KMS-11 (cell line): Measurements from ENCODE around the gene RAET1L.

Source experiments
- H2AFZ ChIP-seq: fragments of 200-600 bp; sonication (generic); 2 replicates; pipeline ENCODE4 v1.6.1; 2016; ENCODE audit warnings: antibody characterized with exemption, mixed run types, low read depth
- H3K27ac ChIP-seq: fragments of 200-600 bp; sonication (generic); 2 replicates; pipeline ENCODE4 v1.6.1; 2016; ENCODE audit warnings: mild to moderate bottlenecking, mixed run types
- H3K27me3 ChIP-seq: fragments of 200-600 bp; sonication (generic); 2 replicates; pipeline ENCODE4 v1.6.1; 2017; ENCODE audit warnings: mild to moderate bottlenecking, low read depth, mixed run types, moderate library complexity; ENCODE audit not compliant: insufficient read depth
- H3K36me3 ChIP-seq: fragments of 200-600 bp; sonication (generic); 2 replicates; pipeline ENCODE4 v1.6.1; 2017; ENCODE audit warnings: mild to moderate bottlenecking, mixed run types; ENCODE audit not compliant: insufficient read depth
- H3K4me1 ChIP-seq: fragments of 200-600 bp; sonication (generic); 2 replicates; pipeline ENCODE4 v1.6.1; 2016; ENCODE audit warnings: mild to moderate bottlenecking, low read depth, mixed run types; ENCODE audit not compliant: poor library complexity, severe bottlenecking
- H3K4me2 ChIP-seq: fragments of 200-600 bp; sonication (generic); 2 replicates; pipeline ENCODE4 v1.7.0; 2016; ENCODE audit warnings: mild to moderate bottlenecking, mixed run types
- H3K4me3 ChIP-seq: fragments of 200-600 bp; sonication (generic); IDR thresholded peaks from 2 replicates; pipeline ENCODE4 v1.6.1; 2017; ENCODE audit warnings: low read depth, low read length, mixed read lengths; ENCODE audit not compliant: insufficient read depth
- H3K79me2 ChIP-seq: fragments of 200-600 bp; sonication (generic); 2 replicates; pipeline ENCODE4 v1.6.1; 2016; ENCODE audit warnings: low read depth, mixed run types; ENCODE audit not compliant: insufficient read depth
- H3K9ac ChIP-seq: fragments of 200-600 bp; sonication (generic); 2 replicates; pipeline ENCODE4 v1.6.1; 2016; ENCODE audit warnings: mild to moderate bottlenecking, mixed run types
- H4K20me1 ChIP-seq: fragments of 200-600 bp; sonication (generic); 2 replicates; pipeline ENCODE4 v1.6.1; 2016; ENCODE audit warnings: mild to moderate bottlenecking, mixed run types; ENCODE audit not compliant: insufficient read depth
- CTCF ChIP-seq: fragments of 200-600 bp; sonication (generic); conservative IDR thresholded peaks from 2 replicates; pipeline ENCODE4 v1.6.1; 2017; ENCODE audit warnings: low read depth, mild to moderate bottlenecking, antibody characterized with exemption, low read length, moderate library complexity, mixed read lengths

Gene RAET1L

GRCh38 chr6:150069706-150070105 lies 44.4 kb upstream of the RAET1L start:
- TF ChIP-seq CTCF: no peak
- H3K9ac ChIP-seq: no peak overlapping the region
- no peak overlapping the region for H3K4me3 ChIP-seq
- no peaks in the 10 kb centered on the region for H3K36me3 ChIP-seq
- no peaks in the 10 kb centered on the region for H4K20me1 ChIP-seq
- H2AFZ ChIP-seq: no peak overlapping the region
- H3K79me2 ChIP-seq: no peaks in the 10 kb centered on the region
- H3K4me2 ChIP-seq: peak overlapping the region; percentile 66; the same call in 1 of the 2 replicates
- no peaks in the 10 kb centered on the region for H3K27me3 ChIP-seq
- peaks cover 5% of the 10 kb centered on the region for H3K4me1 ChIP-seq
- H3K27ac ChIP-seq: no peak overlapping the region

GRCh38 chr6:150068720-150069648 lies 43.7 kb upstream of the RAET1L start, which contains the start of gene ULBP3:
Gene ULBP3, minus strand, starts transcription at chr6:150069121. Its CDS starts 55 bp downstream, at chr6:150069066.
- Histone ChIP-seq H3K9ac (peak within 1 kb of the TSS; percentile 48; the same call in 1 of the 2 replicates), H3K4me3 (no peak within 1 kb of the TSS), H3K4me1 (peaks cover 5% of the 10 kb centered on the region), H3K79me2 (no peaks in the 10 kb centered on the region), H2AFZ (peak within 1 kb of the TSS; percentile 96), H3K27ac (no peak within 1 kb of the TSS), H3K36me3 (no peaks in the 10 kb centered on the region), H3K27me3 (no peaks in the 10 kb centered on the region), H3K4me2 (peak within 1 kb of the TSS; percentile 76), H4K20me1 (no peaks in the 10 kb centered on the region)
- peak; percentile 59 for TF ChIP-seq CTCF

- Histone ChIP-seq H3K9ac (peak overlapping the region; percentile 48; the same call in 1 of the 2 replicates), H2AFZ (peak overlapping the region; percentile 96)
Observed at GRCh38 chr6:150068151-150068550, 42.8 kb upstream of the RAET1L start.

GRCh38 chr6:150065083-150065482 lies 39.8 kb upstream of the RAET1L start:
- Histone ChIP-seq H2AFZ (no peak overlapping the region), H3K27me3 (no peaks in the 10 kb centered on the region), H3K79me2 (no peaks in the 10 kb centered on the region), H3K4me2 (no peak overlapping the region), H3K36me3 (no peaks in the 10 kb centered on the region), H4K20me1 (no peaks in the 10 kb centered on the region), H3K9ac (no peak overlapping the region), H3K27ac (no peak overlapping the region), H3K4me3 (no peak overlapping the region), H3K4me1 (peaks cover 5% of the 10 kb centered on the region)
- no peak for TF ChIP-seq CTCF

More at GRCh38 chr6:150068151-150068550, 42.8 kb upstream of the RAET1L start:
- no peak for TF ChIP-seq CTCF
- peaks cover 5% of the 10 kb centered on the region for H3K4me1 ChIP-seq
- H3K27me3 ChIP-seq: no peaks in the 10 kb centered on the region
- no peak overlapping the region for H3K4me3 ChIP-seq
- no peaks in the 10 kb centered on the region for H4K20me1 ChIP-seq
- no peaks in the 10 kb centered on the region for H3K79me2 ChIP-seq
- H3K36me3 ChIP-seq: no peaks in the 10 kb centered on the region
- H3K27ac ChIP-seq: no peak overlapping the region
- H3K4me2 ChIP-seq: peak overlapping the region; percentile 76; the same call in 1 of the 2 replicates
